Duodenal mucosa (tissue), 2 donors: ENCODE results near the gene TERT.

Experiments used
- H3K27ac ChIP-seq: one replicate; pipeline ENCODE4 v1.7.0; 2013; ENCODE audit warnings: low read depth, low read length
- H3K27me3 ChIP-seq, 2 donors: one replicate each; pipeline ENCODE4 v1.7.0; 2013; ENCODE audit warnings: low read length in 2 of 2, control low read depth in 1 of 2; ENCODE audit not compliant: insufficient read depth in 2 of 2, control insufficient read depth in 1 of 2
- H3K36me3 ChIP-seq, 2 donors: one replicate each; pipeline ENCODE4 v1.7.0; 2013; ENCODE audit warnings: low read length in 2 of 2, control low read depth in 1 of 2; ENCODE audit not compliant: insufficient read depth in 2 of 2, control insufficient read depth in 1 of 2
- H3K4me1 ChIP-seq, 2 donors: one replicate each; pipeline ENCODE4 v1.7.0; 2013; ENCODE audit warnings: low read length in 2 of 2, control low read depth in 1 of 2; ENCODE audit not compliant: insufficient read depth in 2 of 2, control insufficient read depth in 1 of 2
- H3K4me3 ChIP-seq, 2 donors: one replicate each; pipeline ENCODE4 v1.7.0; 2013; ENCODE audit warnings: low read length in 2 of 2, low read depth in 1 of 2
- H3K9ac ChIP-seq, 2 donors: one replicate each; pipeline ENCODE4 v1.7.0; 2013; ENCODE audit warnings: low read length in 2 of 2, low read depth in 1 of 2
- H3K9me3 ChIP-seq, 2 donors: one replicate each; pipeline ENCODE4 v1.7.0; 2013; ENCODE audit warnings: low read length in 2 of 2, control low read depth in 1 of 2; ENCODE audit not compliant: control insufficient read depth in 1 of 2

TERT gene

DNA sequence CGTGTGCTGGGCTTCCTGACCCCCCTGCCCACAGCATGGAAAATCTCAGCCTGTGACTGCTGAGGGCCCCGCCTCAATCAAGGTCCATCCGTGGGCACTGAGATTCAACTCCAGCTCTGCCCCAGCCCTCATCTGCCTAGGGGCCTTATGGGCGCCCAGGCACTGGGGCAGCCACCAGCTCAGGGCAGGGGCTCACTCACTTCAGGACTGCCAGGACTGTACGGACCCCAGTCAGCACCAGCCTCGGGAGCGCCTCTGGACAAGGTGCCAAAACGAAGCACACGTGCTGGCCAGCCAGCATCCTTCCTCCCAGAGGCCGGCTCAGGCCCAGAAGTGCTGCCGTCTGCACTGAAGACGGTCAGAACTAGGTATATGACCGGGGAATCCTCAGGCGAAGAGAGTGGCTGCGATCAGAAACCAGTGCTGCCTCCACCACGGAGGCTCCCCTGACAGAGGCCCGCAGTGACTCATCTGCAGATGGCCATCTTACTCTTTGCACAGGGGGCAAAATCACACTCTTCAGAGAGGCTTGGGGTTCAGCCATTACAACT is 30.4 kb upstream of the TERT start:
- H3K27ac ChIP-seq, result no peak overlapping the region
- peaks cover 27 to 70% of the 10 kb centered on the region in 2 donors for H3K36me3 ChIP-seq
- H3K4me1 ChIP-seq, result peaks cover 0 to 5% of the 10 kb centered on the region in 2 donors
- H3K9me3 ChIP-seq, result no peaks in the 10 kb centered on the region
- no peak overlapping the region for H3K4me3 ChIP-seq
- H3K27me3 ChIP-seq, result no peaks in the 10 kb centered on the region
- no peak overlapping the region for H3K9ac ChIP-seq

GRCh38 chr5:1324719-1325190 is 29.9 kb upstream of the TERT start:
- Histone ChIP-seq H3K27me3 (no peaks in the 10 kb centered on the region), H3K36me3 (peaks cover 27 to 70% of the 10 kb centered on the region in 2 donors), H3K4me1 (peaks cover 0 to under 1% of the 10 kb centered on the region in 2 donors), H3K9me3 (no peaks in the 10 kb centered on the region), H3K27ac (no peak overlapping the region), H3K4me3 (no peak overlapping the region), H3K9ac (no peak overlapping the region)

DNA sequence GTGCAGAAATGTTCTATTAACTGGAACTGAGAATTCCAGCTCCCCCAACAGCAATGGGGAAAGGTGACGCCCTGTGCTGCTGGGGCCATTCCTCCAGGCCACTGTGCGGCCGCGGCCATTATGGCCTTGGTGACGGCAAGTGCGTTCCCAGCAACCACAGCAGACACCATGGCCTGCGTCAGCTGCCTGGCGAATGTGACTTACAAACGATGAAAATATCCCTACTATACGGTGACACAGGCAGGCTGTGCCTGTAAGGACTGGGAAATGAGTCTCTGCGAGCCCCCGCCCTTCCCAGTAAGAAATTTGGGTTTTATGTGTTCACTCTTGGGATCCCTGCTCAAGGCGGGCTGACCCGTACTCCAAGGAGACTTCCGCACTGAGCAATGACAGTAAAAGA is 29.4 kb upstream of the TERT start:
- Histone ChIP-seq H3K27me3 (no peaks in the 10 kb centered on the region), H3K9ac (no peak overlapping the region), H3K27ac (no peak overlapping the region), H3K36me3 (peaks cover 27 to 74% of the 10 kb centered on the region in 2 donors), H3K9me3 (no peaks in the 10 kb centered on the region), H3K4me3 (no peak overlapping the region), H3K4me1 (peaks cover 3 to 5% of the 10 kb centered on the region in 2 donors)

- H3K4me3 ChIP-seq, result no peak overlapping the region
- H3K9me3 ChIP-seq, result no peaks in the 10 kb centered on the region
- no peak overlapping the region for H3K27ac ChIP-seq
- H3K36me3 ChIP-seq, result peaks cover 29 to 74% of the 10 kb centered on the region in 2 donors
- H3K9ac ChIP-seq, result no peak overlapping the region
- H3K4me1 ChIP-seq, result peaks cover 3 to 5% of the 10 kb centered on the region in 2 donors
- no peaks in the 10 kb centered on the region for H3K27me3 ChIP-seq
These were observed 28.9 kb upstream of the TERT start for GRCh38 chr5:1323803-1324173.

DNA sequence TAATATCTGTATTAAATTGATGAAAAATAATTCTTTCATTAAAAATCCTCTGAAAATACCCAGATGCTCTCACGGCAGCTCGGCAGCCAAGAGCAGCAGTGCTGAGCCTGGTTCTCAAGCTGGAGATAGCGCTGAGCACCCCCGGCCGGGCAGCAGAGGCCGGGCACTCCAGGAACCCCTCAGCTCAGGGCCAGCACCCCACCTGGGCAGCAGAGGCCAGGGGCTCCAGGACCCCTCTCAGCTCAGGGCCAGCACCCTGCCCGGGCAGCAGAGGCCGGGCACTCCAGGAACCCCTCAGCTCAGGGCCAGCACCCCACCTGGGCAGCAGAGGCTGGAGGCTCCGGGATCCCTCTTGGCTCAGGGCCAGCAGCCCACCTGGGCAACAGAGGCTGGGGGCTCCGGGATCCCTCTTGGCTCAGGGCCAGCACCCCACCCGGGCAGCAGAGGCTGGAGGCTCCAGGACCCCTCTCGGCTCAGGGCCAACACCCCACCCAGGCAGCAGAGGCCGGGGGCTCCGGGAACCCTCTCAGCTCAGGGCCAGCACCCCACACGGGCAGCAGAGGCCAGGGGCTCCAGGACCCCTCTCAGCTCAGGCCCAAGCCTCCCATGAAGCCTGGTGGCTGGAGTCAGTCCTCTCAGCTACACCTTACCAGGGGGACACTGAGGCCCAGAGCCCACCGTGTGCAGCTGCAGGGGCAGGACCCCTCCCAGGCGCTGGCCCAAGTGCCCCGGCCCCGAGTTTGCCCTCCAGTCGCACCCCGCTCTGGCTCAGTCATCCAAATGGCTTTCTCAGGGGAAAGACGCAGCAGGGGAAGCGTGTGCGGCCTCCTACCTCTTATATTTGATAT is 28.3 kb upstream of the TERT start:
- peaks cover 3 to 5% of the 10 kb centered on the region in 2 donors for H3K4me1 ChIP-seq
- no peaks in the 10 kb centered on the region for H3K9me3 ChIP-seq
- no peaks in the 10 kb centered on the region for H3K27me3 ChIP-seq
- H3K4me3 ChIP-seq, result no peak overlapping the region
- peaks cover 35 to 79% of the 10 kb centered on the region in 2 donors for H3K36me3 ChIP-seq
- H3K27ac ChIP-seq, result no peak overlapping the region
- H3K9ac ChIP-seq, result no peak overlapping the region

GRCh38 chr5:1322036-1322900 is 27.4 kb upstream of the TERT start:
- Histone ChIP-seq H3K36me3 (peaks cover 38 to 84% of the 10 kb centered on the region in 2 donors), H3K9ac (no peak overlapping the region), H3K27me3 (no peaks in the 10 kb centered on the region), H3K9me3 (no peaks in the 10 kb centered on the region), H3K4me1 (peaks cover 3 to 5% of the 10 kb centered on the region in 2 donors), H3K27ac (no peak overlapping the region), H3K4me3 (no peak overlapping the region)

GRCh38 chr5:1321576-1321975 is 26.7 kb upstream of the TERT start:
- no peak overlapping the region for H3K27ac ChIP-seq
- H3K27me3 ChIP-seq, result no peaks in the 10 kb centered on the region
- peaks cover 8 to 9% of the 10 kb centered on the region in 2 donors for H3K4me1 ChIP-seq
- H3K9ac ChIP-seq, result no peak overlapping the region
- peaks cover 38 to 84% of the 10 kb centered on the region in 2 donors for H3K36me3 ChIP-seq
- no peaks in the 10 kb centered on the region for H3K9me3 ChIP-seq
- no peak overlapping the region for H3K4me3 ChIP-seq

- H3K9me3 ChIP-seq, result no peaks in the 10 kb centered on the region
- H3K27me3 ChIP-seq, result no peaks in the 10 kb centered on the region
- H3K36me3 ChIP-seq, result peaks cover 38 to 78% of the 10 kb centered on the region in 2 donors
- peaks cover 17 to 18% of the 10 kb centered on the region in 2 donors for H3K4me1 ChIP-seq
- no peak overlapping the region for H3K9ac ChIP-seq
- no peak overlapping the region for H3K4me3 ChIP-seq
- H3K27ac ChIP-seq, result no peak overlapping the region
These were observed 25.8 kb upstream of the TERT start for GRCh38 chr5:1320436-1321344.

DNA sequence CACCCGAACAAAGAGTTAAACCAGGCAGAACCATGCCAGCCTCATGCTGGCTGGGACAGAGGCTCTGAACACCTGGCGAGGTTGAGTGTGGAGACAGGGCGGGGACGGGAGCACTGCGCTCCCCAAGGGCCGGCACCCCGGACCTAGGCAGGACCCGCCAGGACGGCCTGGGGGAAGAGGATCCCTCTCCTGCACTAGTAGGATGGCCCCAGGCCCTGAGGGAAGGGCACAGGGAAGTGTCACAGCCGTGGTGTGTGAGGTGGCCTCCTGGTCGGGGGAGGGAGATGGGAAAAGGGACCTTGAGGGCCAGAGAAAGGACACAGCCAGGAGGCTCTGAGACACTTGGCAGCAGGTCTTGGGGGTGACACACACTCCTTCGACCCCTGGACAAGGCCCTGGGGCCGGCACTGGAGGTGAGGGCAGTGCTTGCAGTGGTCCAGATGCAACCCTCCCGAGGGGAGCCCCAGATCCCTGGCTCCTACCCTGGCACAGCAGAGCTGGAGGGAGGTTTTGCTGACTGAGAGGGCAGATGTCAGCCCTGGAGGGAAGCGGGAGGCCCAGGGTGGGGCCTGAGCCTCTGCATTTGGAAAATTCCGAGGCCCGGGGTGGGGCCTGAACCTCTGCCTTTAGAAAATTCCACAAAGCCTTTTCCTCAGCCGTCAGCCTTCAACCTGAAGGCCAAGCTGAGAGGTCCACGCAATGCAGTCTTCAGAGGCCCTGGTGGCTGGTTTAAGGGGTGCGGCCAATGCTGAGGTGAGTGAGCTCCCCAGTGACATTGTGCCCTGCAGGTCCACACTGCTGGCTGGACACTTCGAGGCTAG is 24.8 kb upstream of the TERT start:
- Histone ChIP-seq H3K4me3 (no peak overlapping the region), H3K27ac (no peak overlapping the region), H3K9me3 (no peaks in the 10 kb centered on the region), H3K36me3 (peaks cover 35 to 68% of the 10 kb centered on the region in 2 donors), H3K27me3 (no peaks in the 10 kb centered on the region), H3K9ac (no peak overlapping the region), H3K4me1 (peaks cover 27 to 28% of the 10 kb centered on the region in 2 donors)
